GM19452 (cell line): ENCODE results near the gene SYNDIG1.

Experiments
- ATAC-seq: cut with Tn5 transposase; IDR thresholded peaks from one replicate; pipeline ENCODE4 v1.9.1; 2021; ENCODE audit not compliant: unreplicated experiment

Gene SYNDIG1

GRCh38 chr20:24559114-24559732, 89.8 kb downstream of the SYNDIG1 start:
- no peak for ATAC-seq

GRCh38 chr20:24560571-24561491, 91.4 kb downstream of the SYNDIG1 start:
- ATAC-seq, result no peak

- no peak for ATAC-seq
Measured at GRCh38 chr20:24565835-24566351, 96.5 kb downstream of the SYNDIG1 start.

GRCh38 chr20:24566656-24567055, 97.2 kb downstream of the SYNDIG1 start:
- no peak for ATAC-seq

GRCh38 chr20:24567508-24567907, 98.1 kb downstream of the SYNDIG1 start:
- ATAC-seq, result no peak

- ATAC-seq, result no peak
Measured at GRCh38 chr20:24568842-24569241, 99.4 kb downstream of the SYNDIG1 start.

GRCh38 chr20:24571159-24571558, 101.7 kb downstream of the SYNDIG1 start:
- no peak for ATAC-seq

GRCh38 chr20:24572140-24572539, 102.7 kb downstream of the SYNDIG1 start:
- no peak for ATAC-seq

GRCh38 chr20:24572862-24573261, 103.4 kb downstream of the SYNDIG1 start:
- no peak for ATAC-seq

- no peak for ATAC-seq
Measured at GRCh38 chr20:24573557-24573956, 104.1 kb downstream of the SYNDIG1 start.

GRCh38 chr20:24574307-24574706, 104.9 kb downstream of the SYNDIG1 start:
- ATAC-seq, result no peak

GRCh38 chr20:24574797-24575196, 105.4 kb downstream of the SYNDIG1 start:
- no peak for ATAC-seq

- no peak for ATAC-seq
Measured at GRCh38 chr20:24575811-24576210, 106.4 kb downstream of the SYNDIG1 start.

GRCh38 chr20:24576447-24576846, 107.0 kb downstream of the SYNDIG1 start:
- no peak for ATAC-seq

- ATAC-seq, result no peak
Measured at GRCh38 chr20:24577271-24577909, 108.0 kb downstream of the SYNDIG1 start.

GRCh38 chr20:24578567-24579415, 109.4 kb downstream of the SYNDIG1 start:
- ATAC-seq, result no peak

GRCh38 chr20:24579475-24579874, 110.0 kb downstream of the SYNDIG1 start:
- ATAC-seq, result no peak

- no peak for ATAC-seq
Measured at GRCh38 chr20:24580006-24580405, 110.6 kb downstream of the SYNDIG1 start.

GRCh38 chr20:24580855-24581254, 111.4 kb downstream of the SYNDIG1 start:
- no peak for ATAC-seq

- ATAC-seq, result no peak
Measured at GRCh38 chr20:24581443-24582170, 112.2 kb downstream of the SYNDIG1 start.
